GM19452 (cell line): ENCODE results near the gene RPGRIP1L.
"Not testable (repeated sequence)": the region's sequence is repeated elsewhere in the genome, so short reads cannot be mapped to it uniquely, and the experiment has no call there.

Source experiments
- ATAC-seq: cut with Tn5 transposase; IDR thresholded peaks from one replicate; pipeline ENCODE4 v1.9.1; 2021; ENCODE audit not compliant: unreplicated experiment

RPGRIP1L gene

DNA sequence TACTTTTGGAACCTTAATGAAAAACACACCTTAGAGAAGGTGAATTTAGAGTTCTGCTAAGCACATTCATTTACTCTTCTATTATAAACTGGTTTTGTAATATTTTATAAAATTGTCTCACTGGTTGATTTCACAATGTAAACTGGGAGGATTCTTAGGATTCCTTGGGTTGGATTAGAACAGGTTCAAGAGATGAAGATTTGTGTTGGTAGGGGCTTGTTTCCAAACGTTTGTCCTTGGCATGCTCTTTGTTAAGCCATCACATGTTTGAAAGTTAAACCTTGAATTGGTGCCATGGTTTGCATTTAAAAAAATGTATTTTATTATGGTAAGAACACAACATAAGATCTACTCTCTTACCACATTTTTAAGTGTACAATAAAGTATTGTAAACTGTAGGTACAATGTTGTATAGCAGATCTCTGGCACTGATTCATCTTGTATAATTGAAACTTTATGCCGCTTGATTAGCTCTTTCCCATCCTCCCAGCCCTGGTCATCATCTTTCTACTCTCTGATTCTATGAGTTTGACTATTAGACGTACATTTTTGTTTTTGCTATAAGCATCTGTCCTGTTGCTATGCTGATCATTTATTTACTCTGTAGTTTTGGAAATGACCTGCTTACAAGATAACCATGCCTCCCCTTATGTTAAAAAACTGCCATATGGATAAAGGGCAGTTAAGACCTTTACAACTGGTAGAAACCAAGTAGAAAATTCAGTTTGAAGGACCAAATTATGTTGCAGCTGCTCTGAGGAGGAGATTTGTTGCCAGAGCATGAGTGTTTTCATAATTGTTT, 9.9 kb upstream of the RPGRIP1L start:
- ATAC-seq: no peak

DNA sequence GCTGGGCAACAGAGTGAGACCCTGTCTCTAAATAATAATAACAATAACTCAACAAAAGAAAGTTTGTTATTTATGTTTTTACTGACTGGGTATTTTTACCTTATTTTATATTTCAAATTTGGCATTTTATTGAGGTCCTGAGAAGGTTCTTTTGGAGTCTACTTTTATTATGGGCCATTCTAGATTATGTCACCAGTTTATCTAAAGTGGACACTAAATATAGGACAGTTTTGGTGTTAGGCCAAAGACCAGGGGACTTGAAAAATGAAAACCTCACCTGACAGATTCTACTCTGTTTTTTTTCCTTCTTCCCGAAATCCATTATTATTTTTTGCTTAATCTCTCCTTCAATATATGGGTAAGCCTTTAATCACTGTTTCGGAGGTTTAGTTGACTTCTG, 8.4 kb upstream of the RPGRIP1L start:
- ATAC-seq: no peak

DNA sequence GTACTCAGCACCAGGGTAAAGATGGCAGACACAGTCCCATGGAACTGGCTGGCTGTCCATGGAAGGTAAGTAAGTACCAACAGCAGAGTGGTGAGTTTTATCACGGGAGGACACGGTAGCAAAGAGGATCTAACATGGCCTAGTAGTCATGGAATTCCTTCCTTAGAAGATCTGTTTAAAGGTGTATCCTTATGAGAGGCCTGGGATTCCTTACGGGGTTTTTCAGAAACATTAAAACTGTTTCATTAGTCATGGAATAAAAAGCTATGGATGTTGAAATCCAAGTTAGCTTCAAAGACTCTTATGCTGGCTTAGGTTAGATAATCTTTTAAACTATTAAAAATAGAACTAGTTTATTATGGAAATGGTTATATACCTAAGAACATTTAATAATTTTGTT, 7.7 kb upstream of the RPGRIP1L start:
- ATAC-seq: no peak

DNA sequence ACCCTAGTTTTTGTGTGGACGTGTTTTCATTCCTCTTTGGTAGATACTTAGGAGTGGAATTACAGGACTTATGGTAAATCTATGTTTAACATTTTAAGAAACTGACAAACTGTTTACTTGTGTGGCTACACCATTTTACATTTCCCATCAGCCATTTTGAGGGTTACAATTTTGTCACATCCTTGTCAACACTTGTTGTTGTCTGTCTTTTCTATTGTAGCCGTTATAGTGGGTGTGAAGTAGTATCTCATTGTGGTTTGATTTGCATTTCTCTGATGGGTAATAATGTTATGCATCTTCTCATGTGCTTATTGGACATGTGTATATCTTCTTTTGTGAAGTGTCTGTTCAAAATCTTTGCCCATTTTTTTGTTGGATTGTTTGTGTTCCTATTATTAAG, 4.8 kb upstream of the RPGRIP1L start:
- ATAC-seq: no peak

DNA sequence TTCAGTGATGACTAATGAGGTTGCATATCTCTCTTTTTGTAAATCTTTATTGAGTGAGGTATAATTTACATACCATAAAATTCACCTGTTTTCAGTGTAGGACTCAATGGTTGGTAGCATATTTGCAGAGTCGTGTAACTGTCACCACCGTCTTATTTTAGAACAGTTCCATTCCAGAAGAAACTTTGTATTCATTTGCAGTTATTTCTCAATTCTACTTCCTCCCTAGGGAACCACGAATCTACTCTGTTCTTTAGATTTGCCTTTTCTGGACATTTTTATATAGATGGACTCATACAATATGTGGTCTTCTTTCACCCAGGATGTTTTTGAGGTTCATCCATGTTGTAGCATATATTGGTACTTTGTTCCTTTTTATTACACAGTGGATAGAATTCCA, 4.0 kb upstream of the RPGRIP1L start:
- no peak for ATAC-seq

DNA sequence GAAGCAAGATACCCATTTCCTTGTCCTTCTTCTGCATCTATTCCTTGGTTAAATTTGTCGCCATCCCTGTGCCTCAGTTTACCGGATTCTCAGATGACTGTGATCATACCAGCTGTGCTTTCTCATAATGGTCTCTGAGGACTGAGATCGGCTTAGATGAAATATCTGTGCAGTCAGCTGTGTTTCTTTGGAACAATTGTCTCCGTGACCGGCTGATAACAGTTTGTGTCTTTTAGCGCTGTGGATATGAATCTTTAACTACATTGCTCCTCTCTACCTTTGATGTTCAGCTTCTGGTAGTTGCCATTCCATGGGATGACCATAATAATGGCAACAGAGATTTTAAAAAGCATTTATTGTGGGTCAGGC, 770 bp upstream of the RPGRIP1L start:
- ATAC-seq: no peak

DNA sequence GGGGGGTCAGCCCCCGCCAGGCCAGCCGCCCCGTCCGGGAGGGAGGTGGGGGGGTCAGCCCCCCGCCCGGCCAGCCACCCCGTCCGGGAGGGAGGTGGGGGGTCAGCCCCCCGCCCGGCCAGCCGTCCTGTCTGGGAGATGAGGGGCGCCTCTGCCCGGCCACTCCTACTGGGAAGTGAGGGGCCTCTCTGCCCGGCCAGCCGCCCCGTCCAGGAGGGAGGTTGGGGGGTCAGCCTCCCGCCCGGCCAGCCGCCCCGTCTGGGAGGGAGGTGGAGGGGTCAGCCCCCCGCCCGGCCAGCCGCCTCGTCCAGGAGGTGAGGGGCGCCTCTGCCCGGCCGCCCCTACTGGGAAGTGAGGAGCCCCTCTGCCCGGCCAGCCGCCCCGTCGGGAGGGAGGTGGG, 5.4 kb downstream of the RPGRIP1L start:
- ATAC-seq: not testable (repeated sequence)

DNA sequence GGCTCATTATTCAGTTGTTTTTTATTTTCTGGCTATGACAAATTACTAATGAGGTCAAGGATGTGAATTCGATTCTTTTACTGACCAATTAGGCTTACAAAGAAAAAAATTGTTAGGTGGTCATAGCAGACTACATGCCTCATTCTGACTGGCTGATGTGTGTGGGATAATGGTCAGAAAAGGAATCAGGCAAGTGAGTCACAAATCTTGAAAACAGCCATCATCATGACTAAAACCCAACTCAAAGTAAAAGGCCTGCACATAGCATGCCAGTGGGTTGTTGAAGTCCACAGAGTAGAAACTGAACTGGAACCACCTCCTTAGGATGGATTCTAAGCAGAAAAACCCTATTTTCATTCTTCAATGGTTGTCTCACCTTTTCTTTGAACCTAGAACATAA, 8.6 kb downstream of the RPGRIP1L start:
- no peak for ATAC-seq

DNA sequence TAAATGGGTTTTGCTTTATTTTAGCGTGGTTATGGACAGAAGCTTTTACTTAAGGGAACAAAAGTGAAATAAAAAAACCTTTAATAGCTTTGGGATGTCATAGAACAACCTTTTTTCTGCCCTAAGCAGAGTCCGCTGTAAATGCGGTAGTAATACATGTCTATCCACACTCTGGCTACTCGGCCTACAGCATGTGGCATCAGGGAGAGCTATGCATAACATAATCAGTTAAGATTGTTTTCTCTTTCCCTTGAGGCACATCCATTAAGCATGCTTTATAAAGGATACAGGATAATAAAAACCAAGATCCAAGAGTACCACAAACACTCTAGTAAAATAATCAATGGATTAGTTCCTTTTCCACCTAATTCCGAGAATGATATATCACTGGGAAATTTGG, 10.3 kb downstream of the RPGRIP1L start:
- no peak for ATAC-seq

DNA sequence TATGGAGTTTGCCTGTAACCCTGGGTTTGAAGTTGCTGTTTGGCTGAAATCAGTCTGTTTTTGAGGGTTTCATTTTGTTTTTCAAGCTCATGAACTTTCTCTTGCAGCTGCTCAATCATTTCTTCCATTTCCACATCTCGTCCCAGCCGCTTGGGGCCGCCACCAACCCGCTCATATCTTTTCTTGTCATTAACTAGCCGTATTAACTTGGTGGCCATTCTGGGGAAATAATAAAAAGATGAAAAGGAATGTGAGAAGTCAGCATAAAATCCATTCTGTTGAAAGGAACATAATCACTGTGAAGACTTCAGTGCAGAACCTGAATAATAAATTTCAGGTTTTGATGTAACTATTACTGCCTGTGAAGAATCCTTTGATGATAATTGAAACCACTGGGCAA, 11.5 kb downstream of the RPGRIP1L start:
- no peak for ATAC-seq

DNA sequence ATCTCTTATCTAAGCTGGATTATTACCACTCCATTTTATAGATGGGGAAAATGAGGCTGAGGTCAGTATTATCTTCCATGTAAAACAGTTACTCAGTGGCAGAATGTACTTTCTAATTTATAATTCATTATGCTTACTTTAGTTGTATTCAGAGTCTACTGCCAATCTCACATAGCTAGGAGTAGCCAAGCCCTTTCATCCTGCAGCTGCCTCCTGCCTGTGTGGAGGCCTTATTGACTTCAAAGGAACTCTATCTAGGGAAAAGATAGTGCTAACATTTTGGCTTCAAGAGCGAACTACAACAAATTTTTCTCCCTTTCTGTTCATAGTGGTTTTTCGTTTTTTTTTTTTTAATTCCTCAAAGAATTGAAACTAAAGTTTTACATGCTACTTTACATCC, 12.9 kb downstream of the RPGRIP1L start:
- no peak for ATAC-seq

DNA sequence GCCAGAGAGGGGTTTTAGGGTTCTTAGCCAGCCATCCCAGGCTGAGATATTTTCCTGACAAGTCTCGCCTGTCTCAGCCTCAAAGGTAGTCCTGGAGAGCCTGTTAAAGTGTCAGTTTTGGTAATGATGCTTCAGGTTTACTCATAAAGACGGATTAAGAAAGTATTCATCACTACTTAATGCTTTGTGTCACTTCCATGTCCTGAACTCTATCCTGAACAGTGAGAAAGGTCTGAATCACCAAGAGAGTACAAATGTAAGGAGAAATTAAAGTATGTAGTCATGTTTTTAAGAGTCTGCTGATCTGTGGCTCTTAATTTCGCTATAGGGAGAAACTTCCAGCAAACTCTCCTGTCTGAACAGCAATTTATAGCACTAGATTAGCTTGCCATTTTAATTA, 14.0 kb downstream of the RPGRIP1L start:
- ATAC-seq: no peak

DNA sequence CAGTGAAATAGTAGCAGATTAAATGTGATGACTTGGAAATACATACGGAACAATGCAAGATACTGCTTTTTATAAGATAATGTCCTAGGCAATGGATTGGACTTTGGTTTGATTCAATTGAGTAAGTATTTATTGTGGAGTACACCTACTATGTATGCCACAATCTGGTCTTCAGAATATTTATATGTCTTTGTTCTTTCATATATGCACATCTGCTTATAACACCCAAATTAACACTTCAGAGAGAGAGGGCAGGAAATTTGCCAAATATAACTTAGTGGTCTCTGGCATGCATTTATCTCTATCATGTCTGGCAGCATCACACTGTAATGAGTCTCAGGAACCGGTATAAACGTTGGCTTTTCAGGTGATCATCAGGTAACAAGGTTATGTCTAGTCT, 16.9 kb downstream of the RPGRIP1L start:
- ATAC-seq: no peak

DNA sequence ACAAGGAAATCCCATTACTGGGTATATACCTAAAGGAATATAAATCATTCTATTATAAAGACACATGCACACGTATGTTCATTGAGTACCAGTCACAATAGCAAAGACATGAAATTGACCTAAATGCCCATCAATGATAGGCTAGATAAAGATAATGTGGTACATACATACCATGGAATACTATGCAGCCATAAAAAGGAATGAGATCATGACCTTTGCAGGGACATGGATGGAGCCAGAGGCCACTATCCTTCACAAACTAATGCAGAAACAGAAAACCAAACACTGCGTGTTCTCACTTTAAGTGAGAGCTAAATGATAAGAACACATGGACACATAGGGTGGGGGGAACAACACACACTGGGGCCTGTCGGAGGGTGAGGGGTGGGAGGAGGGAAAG, 18.3 kb downstream of the RPGRIP1L start:
- not testable (repeated sequence) for ATAC-seq

DNA sequence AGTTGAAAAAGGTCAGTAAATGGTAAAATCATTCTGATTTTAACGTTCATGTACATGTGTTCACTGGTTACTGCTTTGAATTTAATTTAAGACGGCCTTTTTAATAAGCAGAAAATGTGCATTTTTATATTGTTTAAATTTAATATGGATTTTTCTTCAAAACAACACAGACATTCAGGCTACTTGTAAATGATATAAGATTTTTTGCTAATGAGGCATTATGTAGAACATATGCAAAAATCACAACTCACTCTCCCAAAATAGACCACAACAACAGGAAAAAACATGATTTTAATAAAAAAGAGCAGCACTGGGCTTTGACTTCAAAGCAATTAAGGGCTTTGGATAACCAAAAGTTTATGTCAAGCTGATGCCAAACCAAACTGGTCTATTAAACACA, 22.3 kb downstream of the RPGRIP1L start:
- no peak for ATAC-seq

DNA sequence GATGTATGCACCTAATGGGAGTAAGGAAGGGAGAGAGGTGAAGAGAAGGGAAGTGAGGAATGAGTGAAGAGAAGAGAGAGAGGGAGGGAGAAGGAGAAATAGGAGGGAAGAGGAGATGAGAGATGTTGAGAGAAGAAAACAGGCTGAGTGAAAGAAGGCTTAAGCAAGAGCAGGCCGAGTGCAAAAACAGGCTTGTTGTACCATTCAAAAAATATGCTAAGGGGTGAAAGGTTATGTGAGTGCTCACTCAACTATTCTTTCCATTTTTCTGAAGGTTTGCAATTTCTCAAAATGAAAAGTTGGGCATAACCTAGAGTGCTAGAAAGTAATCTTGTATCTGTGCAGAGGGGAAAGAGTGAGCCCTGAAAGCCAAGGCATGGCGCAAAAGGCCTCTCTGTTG, 22.9 kb downstream of the RPGRIP1L start:
- no peak for ATAC-seq

DNA sequence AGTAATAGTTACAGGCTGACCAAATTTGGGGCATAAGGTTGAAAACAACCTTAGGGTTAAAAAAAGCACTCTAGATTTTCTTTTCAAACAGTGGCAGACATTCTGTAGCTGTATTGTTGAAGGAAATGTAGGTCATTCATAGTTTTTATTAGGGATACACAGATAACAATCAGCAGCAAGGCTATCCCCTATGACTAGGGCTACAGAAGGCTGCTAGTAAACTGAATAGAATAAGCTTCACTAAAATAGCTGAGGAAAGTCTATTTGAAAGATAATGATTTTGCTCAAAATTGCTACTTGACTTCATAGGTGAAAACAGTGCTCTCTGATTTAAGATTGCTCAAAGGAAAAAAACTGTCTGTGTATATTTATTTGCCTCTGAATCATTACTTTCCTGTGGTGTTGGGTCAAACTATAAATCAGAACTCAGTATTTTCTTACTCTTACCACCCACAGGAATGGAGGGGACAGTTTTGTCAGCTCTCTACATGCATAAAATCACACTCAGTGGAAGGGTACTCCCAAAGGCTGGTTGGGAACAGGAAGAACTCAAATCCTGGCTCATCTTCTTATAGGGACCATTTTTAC, 24.8 kb downstream of the RPGRIP1L start:
- ATAC-seq: no peak

DNA sequence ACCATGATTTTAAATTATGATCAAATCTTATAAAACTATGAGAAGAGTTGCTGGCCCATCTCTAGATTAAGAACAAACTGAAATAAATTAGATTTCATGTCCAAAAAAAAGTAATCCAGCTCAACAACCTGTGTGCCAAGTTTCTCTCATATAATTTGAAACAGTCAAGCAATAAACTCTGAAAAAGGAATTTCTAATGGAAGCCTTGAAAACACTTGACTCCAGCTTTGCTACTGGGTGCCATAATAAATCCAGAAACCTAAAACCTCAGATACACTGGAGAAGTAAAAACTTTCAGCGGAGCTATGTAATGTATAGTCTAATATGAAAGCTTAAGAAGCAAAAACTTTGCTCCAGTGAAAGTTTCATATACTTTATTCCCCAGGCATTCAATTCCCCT, 25.5 kb downstream of the RPGRIP1L start:
- ATAC-seq: no peak

DNA sequence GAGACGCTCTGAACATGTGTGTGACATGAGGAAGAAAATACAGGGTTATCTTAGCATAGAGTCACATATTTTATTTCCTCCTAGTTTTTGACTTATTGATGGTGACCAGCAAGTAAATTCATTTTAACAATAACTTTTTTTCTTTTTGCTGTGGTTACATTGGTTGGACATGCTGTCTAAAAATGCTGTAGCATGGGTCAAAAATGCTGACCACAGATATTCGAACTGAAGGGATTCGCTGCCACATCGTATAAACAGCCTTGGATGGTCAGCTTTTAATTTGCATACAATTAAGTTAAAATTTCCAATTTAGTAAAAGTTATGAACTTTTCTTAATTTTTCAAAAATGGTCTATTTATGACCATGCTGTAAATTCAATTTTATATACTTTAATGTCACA, 30.5 kb downstream of the RPGRIP1L start:
- ATAC-seq: no peak

DNA sequence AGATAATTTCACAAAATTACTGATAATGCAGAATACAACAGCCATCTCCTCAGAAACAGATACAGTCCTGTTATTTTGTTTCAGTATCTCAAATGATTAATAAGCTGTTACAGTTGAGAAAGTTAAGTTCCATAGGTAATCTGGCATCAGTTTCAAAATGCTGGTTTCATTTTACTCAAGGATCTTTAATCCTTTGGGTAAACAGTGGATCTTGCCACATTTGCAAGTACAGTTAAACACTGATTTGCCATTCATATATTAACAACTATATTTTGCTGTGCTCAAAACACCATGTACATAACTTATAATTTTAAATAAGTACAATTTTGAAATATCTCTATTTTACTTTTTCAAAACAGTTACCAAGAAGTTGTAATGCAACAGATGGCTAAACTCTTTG, 31.2 kb downstream of the RPGRIP1L start:
- ATAC-seq: no peak

DNA sequence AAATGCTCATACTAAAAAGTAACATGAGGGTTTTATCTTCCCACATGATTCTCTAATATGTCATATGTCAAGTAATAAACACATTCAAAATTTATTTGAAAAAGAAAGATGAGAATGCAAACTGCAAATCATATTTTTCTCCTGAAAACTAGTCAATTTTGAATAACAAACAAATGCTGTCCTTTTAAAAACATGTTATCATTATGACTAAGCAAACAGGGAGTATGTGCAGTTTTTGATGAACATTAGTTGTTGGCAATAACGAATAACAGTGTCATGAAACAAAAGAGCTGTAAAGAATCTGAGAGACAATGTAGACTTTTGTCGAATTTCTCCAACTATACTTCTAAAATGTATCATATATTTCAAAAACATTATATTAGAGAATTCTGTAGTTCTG, 34.8 kb downstream of the RPGRIP1L start:
- no peak for ATAC-seq

DNA sequence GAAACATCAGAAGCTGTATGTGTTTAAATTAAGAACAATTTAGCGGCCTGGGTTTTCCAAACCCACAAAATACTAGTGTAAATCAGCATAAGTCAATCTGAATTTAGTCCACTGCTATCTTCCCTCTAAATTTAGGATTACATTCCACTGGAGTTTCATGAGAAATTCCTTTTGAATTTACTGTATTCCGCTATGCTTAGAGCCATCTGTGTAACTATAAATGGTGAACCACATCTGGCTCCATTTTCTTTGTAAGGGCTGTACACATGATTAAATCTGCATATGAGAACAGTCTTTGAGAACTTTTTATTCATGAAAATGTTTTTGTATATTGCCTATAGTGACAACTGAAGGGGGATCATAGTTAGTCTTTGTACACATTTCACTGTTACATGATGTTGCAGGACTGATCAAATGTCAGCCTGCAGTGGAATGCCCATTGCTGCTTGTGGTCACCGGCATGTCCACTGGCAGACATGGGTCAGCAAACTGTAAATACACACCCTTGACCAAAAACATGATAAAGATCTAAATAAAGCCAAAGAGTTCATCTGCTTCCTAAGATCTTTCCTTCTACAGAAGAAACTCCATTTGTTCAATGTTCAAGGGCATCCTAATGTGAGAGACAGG, 36.8 kb downstream of the RPGRIP1L start:
- no peak for ATAC-seq
